ENCODE data around the gene MTUS2. TPM values are rescaled to one million over a fixed set of nuclear protein-coding genes. Genes with fewer than 3 reads are reported as not detected.

Gene MTUS2
- total and polyA plus RNA-seq, 2 experiments from 2014 or later, result 0.27 to 0.38 TPM

DNA sequence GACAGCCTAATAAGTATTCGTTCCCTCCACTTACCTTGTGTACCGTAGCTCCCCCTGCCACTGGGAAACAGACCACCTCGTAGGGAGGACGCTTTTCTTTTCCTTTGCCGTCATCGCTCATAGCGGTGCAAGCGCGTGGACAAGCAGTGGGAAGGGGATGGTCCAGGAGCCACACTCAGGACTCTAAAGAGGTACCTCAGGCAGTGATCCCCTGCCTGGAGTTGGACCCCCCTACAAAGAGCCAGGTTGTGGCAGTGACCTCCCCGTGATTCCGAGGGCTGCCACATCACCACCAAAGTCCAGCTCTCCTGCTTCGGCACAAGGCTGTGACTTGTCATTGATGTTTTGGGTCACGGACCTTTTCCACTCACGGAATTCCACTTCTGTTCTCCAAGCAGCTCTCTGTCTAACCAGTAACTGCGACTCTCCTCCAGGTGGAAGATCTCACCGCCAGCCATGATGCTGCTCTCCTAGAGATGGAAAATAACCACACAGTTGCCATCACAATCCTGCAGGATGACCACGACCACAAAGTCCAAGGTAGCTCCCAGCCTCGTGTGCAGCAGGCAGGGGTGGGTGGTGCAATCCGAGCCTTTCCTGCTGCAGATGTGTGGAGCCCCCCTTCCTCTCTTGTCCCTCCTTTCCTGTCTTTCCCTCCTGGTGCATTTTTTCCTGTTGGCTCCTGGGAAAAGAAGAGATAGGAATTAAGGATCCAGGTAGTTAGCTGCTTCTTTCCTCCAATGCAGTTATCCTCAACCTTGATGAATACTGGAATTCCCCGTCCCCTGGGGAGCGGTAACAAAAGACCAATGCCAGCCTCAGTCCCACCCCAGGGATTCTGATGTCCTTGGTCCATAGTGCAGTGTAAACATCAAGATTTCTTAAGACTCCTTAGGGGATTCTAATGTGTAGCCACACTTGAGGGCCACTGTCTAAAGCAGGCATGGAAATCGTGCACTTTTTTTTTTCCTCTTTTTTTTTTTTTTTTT lies 667.6 kb downstream of the MTUS2 start (continued):
- TF ChIP-seq ZNF462 (CRISPR knock-in tag; IDR thresholded peaks at IDR 0.05), result no peak; the same call in 1 of the 2 replicates
- TF ChIP-seq, protein P1, sequence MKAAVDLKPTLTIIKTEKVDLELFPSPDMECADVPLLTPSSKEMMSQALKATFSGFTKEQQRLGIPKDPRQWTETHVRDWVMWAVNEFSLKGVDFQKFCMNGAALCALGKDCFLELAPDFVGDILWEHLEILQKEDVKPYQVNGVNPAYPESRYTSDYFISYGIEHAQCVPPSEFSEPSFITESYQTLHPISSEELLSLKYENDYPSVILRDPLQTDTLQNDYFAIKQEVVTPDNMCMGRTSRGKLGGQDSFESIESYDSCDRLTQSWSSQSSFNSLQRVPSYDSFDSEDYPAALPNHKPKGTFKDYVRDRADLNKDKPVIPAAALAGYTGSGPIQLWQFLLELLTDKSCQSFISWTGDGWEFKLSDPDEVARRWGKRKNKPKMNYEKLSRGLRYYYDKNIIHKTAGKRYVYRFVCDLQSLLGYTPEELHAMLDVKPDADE (IDR thresholded peaks at IDR 0.05), result no peak
- TF ChIP-seq EZH2 (IDR thresholded peaks at IDR 0.05; ENCODE audit: low read depth, unreplicated experiment), result no peak
- no peak for TF ChIP-seq REST (IDR thresholded peaks at IDR 0.05; ENCODE audit: unreplicated experiment)
- no peak for TF ChIP-seq CTCF (conservative IDR thresholded peaks at IDR 0.05; ENCODE audit: low read depth in 2 of 2)
- no peak for TF ChIP-seq ZNF114 (CRISPR knock-in tag; IDR thresholded peaks at IDR 0.05)
- no peak for TF ChIP-seq EZH2phosphoT487 (IDR thresholded peaks at IDR 0.05; ENCODE audit: unreplicated experiment)
- TF ChIP-seq JUNB (IDR thresholded peaks at IDR 0.05; ENCODE audit: unreplicated experiment), result no peak
